RWPE1 (cell line): ENCODE measurements around the gene ZRANB1.

Source experiments
- CTCF ChIA-PET: fragments of 350-600 bp; sonication (Branson Sonifier 250); formaldehyde crosslinking; extraction: SDS; loops from one replicate; lab custom pipeline; 2021; lab: Yijun Ruan, JAX
- POLR2A ChIA-PET: fragments of 400-600 bp; formaldehyde crosslinking; extraction: SDS; loops from one replicate; lab custom pipeline; 2020; ENCODE audit warnings: antibody characterized with exemption; ENCODE audit not compliant: low non-redundant PET; lab: Yijun Ruan, JAX
- DNase-seq: peaks from one replicate; pipeline ENCODE4 v3.0.0; 2012; ENCODE audit warnings: low spot score
- H3K27ac ChIP-seq: fragments of 450-650 bp; 2 replicates; pipeline ENCODE4 v1.5.1; 2017
- CTCF ChIP-seq: fragments of 450-650 bp; conservative IDR thresholded peaks from 2 replicates; pipeline ENCODE4 v1.5.1; 2017; ENCODE audit warnings: low read depth, mild to moderate bottlenecking

ZRANB1 gene

DNA sequence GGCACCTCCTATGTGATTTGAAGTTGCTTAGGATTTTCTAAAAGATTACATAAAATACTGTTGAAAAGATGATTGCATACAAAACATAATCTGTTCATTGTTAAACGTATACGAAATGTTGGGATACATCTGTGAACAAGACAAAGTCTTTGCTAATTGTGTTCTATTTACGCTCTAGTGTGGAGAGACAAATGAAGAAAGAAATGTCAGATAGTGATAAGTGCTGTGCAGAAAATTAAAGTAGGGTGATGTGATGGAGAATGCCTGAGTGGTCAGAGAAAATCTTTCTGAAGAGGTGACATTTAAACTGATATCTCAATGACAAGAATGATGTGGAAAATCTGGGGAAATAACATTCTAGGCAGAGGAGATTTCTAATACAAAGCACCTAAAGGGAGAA is 13.4 kb upstream of the ZRANB1 start:
- no peak for TF ChIP-seq CTCF
- ChIA-PET POLR2A (no interaction called here), CTCF (no interaction called here)
- no peak for DNase-seq
- no peak overlapping the region for H3K27ac ChIP-seq

GRCh38 chr10:124935946-124936345 is 6.0 kb upstream of the ZRANB1 start:
- DNase-seq = no peak
- no peak for TF ChIP-seq CTCF
- POLR2A ChIA-PET = no interaction called here
- H3K27ac ChIP-seq = no peak overlapping the region
- CTCF ChIA-PET = no interaction called here

- no peak for TF ChIP-seq CTCF
- ChIA-PET CTCF (interaction anchor here (0.7 kb wide), 1 partner anchor 451 kb away, joined by 3 read pairs; no protein-coding TSS in a partner anchor), POLR2A (no interaction called here)
- no peak overlapping the region for H3K27ac ChIP-seq
- DNase-seq = no peak
Observed at GRCh38 chr10:124936813-124937212, 5.1 kb upstream of the ZRANB1 start.

- ChIA-PET CTCF (interaction anchor here (1.0 kb wide), 1 partner anchor 10 kb away, joined by 3 read pairs; no protein-coding TSS in a partner anchor), POLR2A (no interaction called here)
- TF ChIP-seq CTCF = no peak
- H3K27ac ChIP-seq = no peak overlapping the region
- DNase-seq = no peak
Observed at GRCh38 chr10:124939290-124939689, 2.6 kb upstream of the ZRANB1 start.

GRCh38 chr10:124942317-124943169 is 620 bp downstream of the ZRANB1 start:
- H3K27ac ChIP-seq = no peak overlapping the region
- CTCF ChIA-PET = interaction anchor here (1.0 kb wide), 1 partner anchor 41 kb away, joined by 3 read pairs; no protein-coding TSS in a partner anchor
- no peak for DNase-seq
- POLR2A ChIA-PET = no interaction called here
- no peak for TF ChIP-seq CTCF

- peak; percentile 26 for DNase-seq
- H3K27ac ChIP-seq = no peak overlapping the region
- POLR2A ChIA-PET = no interaction called here
Observed at GRCh38 chr10:124943301-124944092, 1.6 kb downstream of the ZRANB1 start.

More at GRCh38 chr10:124943301-124944092, 1.6 kb downstream of the ZRANB1 start:
- TF ChIP-seq CTCF = no peak
- CTCF ChIA-PET = interaction anchor here (1.0 kb wide), 1 partner anchor 40 kb away, joined by 3 read pairs; no protein-coding TSS in a partner anchor
